HG02840 (cell line): ENCODE data around the gene IL22RA1.

ENCODE experiments used
- ATAC-seq: cut with Tn5 transposase; IDR thresholded peaks from one replicate; pipeline ENCODE4 v1.9.1; 2021; ENCODE audit warnings: mild to moderate bottlenecking, moderate library complexity, moderate number of reproducible peaks; ENCODE audit not compliant: unreplicated experiment, low FRiP score

Gene IL22RA1

DNA sequence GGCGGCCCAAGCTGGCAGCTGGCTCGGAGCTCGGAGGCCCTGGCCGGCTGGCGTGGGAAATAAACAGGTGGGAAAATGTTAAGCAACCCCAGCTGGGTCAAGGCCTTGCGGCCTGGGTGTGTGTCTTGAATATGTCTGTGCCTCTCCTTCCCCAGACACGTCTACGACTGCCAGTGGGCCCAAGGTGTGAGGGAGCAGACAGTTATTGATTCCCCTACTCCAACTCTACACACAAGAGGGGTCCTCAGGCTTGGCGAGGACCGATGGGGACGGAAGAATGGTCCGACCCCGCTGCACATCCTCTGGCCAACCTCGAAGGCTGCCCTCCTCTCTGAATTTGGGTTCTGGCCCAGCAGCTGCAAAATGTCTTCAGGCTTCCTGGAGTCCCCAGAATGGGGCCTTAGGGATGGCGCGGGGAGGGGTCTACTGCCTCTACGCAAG, 2.2 kb downstream of the IL22RA1 start:
- ATAC-seq = no peak

DNA sequence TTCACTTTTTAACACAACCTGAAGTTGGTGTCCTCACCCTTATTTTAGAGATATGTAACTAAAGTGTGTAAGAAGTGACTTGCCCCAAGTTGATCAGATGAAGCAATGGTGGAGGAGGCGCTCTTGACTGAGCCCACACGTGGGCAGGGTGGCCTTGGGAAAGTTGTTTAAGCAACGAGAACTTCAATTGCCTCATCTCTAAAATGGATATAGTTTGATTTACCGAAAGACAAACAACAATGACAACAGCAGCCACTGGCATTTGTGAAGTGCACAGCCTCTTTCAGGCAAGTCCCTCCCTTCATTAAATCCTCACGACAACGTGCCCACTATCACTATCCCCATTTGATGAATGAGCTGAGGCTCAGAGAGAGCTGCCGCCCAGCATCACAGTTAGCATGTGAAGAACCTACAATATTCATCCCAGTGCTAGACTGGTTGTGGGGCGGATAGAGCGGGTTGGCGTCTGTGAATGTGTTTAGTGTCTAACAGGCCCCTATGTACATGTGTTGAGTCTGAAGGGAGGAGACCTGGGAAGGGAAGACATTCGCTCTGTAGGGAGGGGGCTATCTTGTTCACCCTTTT, 3.0 kb downstream of the IL22RA1 start:
- ATAC-seq = no peak

DNA sequence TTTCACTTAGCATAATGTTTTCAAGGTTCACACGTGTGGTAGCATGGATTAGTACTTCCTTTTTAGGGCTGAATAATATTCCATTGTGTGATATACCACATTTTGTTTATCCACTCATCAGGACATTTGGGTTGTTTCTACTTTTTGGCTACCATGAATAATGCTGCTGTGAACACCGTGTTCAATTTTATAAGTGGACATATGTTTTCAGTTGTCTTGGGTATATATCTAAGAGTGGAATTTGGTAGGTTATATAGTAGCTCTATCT, 3.8 kb downstream of the IL22RA1 start:
- no peak for ATAC-seq

DNA sequence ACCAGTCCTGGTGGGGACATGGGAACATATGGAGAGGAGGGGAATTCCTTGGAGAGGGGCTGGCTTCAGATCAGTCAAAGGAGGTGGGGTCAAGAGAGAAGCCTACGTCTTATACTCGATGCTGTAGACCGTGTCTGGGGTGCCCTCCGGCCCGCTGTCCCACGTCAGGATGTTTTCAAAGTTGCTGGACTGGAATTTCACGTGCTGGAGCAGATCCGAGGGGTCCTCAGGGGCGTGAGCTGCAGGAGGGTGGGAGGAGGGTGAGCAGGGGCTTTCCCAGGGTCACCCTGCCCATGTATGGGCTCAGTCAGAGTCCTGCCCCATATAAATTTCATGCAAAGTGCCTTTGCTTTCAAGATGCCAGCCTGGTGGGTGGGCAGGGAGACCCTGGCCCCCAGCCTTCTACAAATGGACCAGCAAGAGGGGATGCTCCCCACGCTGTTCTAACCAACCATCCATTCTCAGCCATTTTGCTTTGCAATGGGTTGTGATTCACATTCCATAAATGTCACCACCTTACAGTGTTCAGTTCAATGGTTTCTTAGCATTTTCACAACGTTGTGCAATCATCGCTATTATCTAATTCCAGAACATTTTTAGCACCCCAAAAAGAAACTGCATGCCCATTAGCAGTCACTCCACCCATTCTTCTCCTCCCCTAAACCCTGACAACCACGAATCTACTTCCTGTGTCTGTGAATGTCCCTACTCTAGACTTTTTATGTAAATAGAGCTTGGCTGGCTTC, 4.3 kb downstream of the IL22RA1 start:
- ATAC-seq = no peak

DNA sequence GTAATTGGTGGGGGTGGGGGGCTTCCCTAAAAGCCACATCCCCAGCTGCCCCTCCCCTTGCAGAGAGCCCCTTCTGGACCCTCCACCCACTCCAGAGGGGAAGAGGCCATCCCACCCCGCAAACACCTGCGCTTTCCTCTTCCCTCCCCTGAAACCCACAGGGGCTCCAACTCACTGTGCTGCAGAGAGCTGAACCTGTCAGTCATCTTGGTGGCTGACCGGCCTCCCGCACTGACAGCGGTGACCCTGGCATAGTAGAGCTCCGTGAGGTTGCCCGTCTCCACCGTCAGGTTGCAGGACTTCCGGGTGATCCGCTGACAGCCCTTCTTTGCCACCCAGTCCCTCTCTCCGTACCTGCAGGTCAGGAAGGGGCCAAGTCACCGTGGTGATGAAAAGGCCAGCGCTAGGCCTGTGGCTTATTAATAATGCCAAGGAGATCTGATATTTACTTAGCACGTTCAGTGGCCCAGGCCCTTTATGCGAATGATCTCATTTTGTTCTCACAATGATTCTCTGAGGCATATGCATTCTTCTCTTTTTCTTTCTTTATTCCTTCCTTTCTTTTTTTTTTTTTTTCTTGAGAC, 5.9 kb downstream of the IL22RA1 start:
- no peak for ATAC-seq

DNA sequence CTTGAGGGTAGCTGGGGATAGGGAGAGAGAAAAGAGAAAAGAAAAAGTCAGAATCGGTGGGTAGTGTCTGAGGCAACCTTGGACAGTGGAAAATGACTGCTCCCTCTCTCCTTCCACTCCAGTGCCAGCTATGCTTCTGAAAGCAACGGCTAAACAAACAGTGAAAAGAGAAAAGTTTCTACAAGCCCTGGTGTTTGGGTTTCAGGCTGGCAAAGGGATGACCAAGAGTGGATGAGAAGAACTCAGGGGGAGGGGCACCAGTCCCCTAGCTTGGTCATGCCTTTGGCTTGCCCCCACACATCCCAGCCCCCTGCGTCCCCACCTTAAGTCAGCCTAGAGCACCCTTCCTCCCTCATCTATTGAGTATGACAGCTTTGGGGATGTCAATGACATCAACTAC, 8.6 kb downstream of the IL22RA1 start:
- no peak for ATAC-seq

DNA sequence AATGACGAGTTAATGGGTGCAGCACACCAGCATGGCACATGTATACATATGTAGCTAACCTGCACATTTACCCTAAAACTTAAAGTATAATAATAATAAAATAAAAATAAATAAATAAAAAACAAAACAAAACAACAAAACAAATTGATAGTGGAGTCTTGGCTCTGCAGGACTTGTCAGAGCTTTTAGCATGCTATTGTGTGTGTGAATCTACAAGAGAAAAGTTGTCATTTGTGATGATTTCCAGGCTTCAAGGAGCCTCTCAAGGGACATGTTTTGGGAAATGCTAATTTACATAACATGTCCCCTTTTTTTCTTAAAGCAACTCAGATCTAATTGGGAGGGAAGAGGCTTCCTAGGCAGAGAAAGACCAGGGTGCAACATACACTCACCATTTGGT, 9.1 kb downstream of the IL22RA1 start:
- ATAC-seq = no peak

DNA sequence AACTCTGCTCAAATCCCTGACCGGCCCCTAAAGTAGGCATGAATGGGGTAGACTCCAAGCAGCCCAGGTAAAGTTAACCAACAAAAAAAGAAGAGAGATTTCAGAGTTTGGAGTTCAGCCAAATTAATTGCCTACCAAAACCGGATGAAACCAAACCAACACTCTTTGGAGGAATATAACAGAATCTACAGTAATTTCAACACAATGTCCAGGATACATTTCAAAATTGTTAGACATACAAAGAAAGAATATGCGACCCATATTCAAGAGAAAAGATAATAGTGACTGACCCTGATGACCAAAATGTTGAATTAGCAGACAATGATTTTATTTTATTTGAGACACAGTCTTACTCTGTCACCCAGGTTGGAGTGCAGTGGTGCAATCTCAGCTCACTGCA, 12.6 kb downstream of the IL22RA1 start:
- ATAC-seq = no peak

DNA sequence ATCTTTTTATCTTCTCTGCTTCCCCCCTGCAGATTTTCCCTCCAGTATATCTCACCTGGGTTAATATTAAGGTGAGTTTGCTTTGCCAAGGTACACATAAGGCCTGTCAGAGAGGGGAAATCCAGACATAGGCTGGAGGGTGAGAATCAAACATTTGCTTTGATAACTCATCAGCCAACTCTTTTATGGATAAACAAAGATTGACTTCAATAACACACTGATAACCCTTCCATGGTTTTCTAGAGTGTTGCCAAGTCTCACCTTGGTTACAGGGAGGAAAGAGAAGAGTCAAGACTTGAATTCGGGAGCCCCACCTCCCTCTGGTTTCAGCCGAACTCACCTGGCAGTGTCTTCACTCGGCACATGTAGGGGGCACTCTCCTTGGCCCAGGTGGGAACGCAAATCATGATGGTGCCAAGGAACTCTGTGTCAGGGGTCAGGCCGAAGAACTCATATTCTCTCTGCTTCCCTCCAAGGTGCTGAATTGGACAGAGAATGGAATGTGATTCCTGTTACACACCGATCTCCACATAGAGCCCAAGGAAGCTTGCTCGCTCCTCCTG, 15.1 kb downstream of the IL22RA1 start:
- no peak for ATAC-seq

DNA sequence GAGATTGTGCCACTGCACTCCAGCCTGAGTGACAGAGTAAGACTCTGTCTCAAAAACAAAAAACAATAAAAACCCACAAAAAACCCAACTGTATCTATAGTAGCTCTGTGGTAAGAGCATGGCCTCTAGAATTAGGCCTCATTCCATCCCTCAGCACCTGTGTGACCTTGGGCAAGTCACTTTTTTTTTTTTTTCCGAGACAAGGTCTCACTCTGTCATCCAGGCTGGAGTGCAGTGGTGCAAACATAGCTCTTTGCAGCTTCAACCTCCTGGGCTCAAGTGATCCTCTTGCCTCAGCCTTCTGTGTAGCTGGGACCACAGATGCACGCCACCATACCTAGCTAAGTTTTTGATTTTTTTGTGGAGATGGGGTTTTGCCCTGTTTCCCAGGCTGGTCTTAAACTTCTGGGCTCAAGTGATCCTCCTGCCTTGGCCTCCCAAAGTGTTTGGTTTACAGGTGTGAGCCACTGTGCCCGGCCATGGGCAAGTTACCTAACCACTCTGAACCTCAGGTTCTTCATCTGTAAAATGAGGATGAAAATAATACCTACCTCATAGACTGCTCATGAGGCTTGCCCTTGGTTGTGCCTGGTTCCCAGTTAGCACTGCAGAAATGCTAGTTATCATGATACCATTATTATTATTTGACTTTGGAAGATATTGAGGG, 15.7 kb downstream of the IL22RA1 start:
- no peak for ATAC-seq

DNA sequence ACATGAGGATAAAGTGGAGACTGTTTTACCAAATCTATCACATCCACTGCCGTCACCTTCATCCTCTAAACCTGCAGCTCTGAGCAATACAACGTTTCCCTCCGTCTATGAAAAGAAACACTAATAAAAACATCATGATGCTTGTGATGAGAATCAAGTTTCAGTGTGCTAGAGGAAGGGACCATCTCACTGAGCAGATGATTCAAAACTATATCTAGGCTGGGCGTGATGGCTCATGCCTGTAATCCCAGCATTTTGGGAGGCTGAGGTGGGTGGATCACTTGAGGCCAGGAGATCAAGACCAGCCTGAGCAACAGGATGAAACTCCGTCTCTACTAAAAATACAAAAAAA, 16.3 kb downstream of the IL22RA1 start:
- no peak for ATAC-seq

DNA sequence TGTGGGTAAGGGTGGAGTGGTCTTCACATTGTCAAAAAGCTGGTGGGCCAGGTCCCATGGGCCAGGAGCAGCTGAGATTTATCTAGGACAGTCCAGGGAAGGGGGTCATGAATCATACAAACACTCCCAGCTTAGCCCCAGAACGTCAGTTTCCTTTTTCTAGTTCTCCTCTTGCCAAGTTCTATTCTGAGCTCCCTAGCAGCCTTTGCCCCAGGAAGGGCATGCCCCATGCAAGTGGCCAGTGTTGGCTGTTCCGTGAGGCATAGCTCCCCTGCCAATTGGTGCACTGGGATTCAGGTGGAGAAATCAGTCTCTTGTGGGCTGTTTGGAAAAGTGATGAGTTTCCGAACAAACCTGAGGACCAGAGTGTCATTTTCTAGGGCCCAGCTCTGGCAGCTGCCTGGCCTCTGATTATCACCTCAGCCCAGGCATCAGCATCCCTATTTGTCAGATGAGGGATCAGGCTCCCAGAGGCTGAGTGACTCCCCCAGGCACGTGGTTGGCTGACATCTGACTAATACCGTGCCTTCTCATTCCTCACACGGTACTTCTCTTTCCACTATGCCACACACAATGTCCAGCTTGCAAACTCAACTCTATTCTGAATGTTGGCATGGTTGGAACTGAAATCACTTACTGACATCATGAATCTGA, 16.8 kb downstream of the IL22RA1 start:
- ATAC-seq = no peak

DNA sequence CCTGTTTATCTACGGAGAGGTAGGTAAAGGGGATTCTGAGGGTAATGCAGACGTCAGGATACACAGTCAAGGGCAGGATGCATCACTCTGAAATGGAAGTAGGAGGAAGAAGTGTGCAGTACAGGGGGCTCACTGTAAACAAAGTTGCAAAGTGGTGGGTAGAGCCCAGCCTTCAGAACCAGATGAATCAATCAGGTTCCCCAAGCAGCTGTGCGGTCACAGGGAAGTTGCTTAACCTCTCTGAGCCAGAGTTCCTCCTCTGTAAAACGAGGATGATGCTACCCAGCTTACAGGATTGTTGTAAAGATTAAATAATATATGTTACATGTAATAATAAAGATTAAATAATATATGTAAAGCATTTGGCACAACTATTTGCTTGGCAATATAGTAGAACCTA, 17.5 kb downstream of the IL22RA1 start:
- ATAC-seq = no peak

DNA sequence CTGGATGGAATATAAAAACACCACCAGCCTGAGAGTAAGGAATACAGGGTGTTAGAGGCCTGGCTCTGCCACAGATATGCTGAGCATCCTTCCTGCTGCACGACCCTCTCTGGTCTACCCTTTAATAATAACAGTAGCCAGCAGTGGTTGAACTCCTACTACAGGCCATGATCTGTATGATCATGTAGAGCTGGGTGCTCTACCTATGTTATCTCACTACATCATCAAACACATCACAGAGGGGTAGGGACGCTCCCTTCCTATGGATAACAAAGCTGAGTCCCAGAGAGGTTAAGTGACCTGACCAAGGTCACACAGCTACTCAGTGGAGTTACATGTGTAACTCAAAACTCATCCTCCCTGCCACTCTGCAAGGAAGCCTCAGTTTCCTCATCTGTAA, 18.0 kb downstream of the IL22RA1 start:
- no peak for ATAC-seq

DNA sequence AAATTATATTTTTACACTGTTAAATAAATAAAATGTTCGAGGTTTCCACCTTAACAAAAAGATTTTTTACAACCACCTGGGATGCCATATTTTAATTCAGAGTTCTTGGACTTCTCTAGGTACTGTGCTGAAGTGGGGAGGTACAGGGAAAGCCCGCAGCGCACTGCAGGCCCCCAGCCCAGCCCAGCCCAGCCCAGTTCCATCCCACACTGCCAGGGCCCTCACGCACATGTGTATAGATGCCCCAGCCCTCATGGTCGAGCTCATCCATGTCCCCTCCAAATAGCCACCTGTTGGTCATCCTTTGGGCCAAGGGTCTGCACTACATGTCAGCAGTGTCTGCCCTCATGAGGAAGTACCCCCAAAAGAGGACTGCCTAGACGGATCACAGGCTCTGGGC, 19.3 kb downstream of the IL22RA1 start:
- no peak for ATAC-seq

DNA sequence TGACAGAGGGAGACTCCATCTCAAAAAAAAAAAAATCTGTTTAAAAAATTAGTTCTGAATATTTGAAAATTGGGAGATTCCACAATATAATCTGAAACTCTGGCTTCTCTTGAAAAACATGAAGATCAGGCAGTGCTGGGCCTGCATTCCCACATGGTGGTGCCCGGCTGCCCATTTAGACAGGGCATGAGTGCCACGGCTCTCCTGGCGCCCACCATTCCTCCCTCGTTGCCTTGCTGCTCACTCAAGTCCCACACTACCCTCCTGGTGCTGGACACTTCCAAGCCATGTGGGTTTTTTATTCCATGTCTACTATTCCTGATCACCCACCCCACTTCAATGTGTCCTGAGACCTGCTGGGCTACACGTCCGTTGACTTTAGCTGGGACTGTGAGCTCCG, 20.2 kb downstream of the IL22RA1 start:
- no peak for ATAC-seq

DNA sequence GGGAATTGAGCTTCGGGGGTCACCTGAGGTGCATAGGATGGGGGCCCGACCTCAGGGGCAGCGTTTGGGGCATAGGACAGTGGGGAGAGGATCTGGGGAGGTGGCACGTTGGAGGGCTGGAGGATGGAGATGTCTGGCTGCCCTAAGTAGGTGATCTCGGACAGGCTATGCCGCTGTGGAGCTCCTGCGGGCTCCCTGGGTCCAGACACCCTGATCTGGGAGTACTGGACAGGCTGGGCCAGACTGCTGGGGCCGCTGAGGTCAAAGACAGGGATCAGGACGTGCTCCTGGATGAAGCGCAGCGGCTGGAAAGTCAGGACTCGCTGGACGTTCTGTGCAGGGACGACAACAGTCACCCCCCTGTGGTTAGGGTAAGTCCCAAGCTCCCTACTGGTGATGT, 21.5 kb downstream of the IL22RA1 start:
- ATAC-seq = no peak

DNA sequence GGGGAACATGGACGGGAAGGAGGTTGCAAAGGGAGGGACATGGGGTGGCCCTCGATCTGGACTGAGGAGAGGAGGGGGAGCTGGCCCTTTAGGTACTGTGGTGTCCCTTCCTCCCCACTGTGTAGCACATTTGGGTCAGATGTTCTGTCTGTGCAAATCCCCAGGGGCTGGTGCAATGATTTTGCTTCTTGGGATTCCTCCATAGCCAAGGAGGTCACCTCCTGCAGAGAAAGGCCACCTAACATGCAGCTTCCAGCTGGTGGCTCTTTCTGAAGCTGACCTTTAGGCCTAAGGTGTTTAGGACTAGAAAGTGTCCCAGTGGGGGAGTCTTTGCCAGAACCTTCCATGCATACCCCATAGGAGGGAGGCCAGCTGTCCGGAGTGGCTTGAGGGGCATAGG, 22.0 kb downstream of the IL22RA1 start:
- ATAC-seq = no peak

DNA sequence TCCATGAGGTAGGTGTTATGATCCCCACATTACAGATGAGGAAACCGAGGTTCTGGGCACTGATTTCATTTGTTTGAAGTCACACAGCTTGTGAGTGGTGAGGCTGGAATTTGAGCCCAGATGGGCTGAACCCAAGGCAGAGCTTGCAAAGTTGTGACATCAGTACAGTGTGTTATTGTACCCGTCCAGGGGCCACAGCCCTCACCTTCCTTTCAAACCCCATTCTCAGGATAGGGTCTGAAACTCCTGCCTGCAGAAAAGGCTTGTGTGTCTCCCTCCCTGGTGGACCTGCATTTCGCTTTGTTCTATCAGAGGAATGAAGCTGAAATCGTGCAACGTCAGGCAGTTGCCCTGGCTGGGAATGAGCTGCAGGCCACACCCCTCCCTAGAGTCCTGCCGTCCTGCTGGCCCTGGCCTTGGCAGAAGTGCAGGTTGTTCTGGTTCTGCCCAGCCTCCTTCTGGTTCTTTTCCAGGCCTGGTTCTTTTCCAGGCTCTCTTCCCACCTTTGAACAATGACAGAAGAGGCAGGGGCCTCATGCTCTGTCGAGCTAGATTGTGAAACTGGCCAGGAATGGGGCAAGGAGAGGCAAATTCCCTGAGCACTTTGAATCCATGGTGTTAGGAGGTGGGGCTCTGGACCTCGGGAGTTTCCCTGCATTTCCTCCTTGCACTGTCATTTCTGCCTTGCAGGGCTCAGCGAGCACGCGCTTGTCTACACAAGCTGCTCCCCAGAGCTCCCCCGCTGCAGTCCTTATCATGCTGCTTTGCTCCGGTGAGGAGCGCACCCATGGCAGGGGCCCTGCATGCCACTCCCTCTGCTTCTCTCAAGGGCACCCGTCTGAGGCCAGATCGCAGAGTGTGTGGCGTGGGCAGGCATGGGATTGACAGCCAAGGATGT, 22.8 kb downstream of the IL22RA1 start:
- ATAC-seq = no peak

DNA sequence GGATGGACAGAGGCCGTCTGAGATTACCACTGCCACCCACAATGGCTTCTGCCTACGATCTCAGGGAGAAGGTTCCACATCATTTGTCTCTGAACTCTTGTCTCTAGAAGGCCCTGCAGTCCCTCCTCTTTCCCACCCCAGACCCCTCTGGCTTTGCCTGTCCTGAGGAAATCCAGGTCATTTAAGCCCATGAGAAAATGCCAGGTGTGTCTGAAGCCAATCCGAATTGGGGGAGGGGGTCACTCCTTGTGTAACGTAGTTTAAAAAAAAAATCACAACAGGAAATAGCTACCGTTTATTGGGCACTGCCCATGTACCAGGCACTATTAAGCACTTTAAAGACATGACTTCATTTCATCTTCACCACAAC, 23.5 kb downstream of the IL22RA1 start:
- ATAC-seq = no peak
